ENCODE results near the gene FOXN3.
A peak's percentile ranks its signal among the peaks of the same experiment; 100 is the strongest.

FOXN3 gene

GRCh38 chr14:89270439-89271227 is 146.4 kb downstream of the FOXN3 start:
- H4K20me1 ChIP-seq (ENCODE audit: insufficient read depth, low read length) = peaks cover 13% of the 10 kb centered on the region; the same call in 1 of the 2 replicates
- no peak overlapping the region for H3K4me2 ChIP-seq (ENCODE audit: low read length)
- H3K79me2 ChIP-seq (ENCODE audit: low read length) = peaks cover 27% of the 10 kb centered on the region
- peaks cover 61% of the 10 kb centered on the region for H3K4me1 ChIP-seq (ENCODE audit: low read length)
- H3K27ac ChIP-seq (ENCODE audit: low read length) = no peak overlapping the region
- H3K9me3 ChIP-seq (ENCODE audit: insufficient read depth, low read length) = no peaks in the 10 kb centered on the region
- H3K36me3 ChIP-seq (replicated peaks; ENCODE audit: low read depth, low read length) = no peaks in the 10 kb centered on the region
- no peak for TF ChIP-seq EZH2phosphoT487 (IDR thresholded peaks at IDR 0.05; ENCODE audit: low read depth)
- TF ChIP-seq, protein P1, sequence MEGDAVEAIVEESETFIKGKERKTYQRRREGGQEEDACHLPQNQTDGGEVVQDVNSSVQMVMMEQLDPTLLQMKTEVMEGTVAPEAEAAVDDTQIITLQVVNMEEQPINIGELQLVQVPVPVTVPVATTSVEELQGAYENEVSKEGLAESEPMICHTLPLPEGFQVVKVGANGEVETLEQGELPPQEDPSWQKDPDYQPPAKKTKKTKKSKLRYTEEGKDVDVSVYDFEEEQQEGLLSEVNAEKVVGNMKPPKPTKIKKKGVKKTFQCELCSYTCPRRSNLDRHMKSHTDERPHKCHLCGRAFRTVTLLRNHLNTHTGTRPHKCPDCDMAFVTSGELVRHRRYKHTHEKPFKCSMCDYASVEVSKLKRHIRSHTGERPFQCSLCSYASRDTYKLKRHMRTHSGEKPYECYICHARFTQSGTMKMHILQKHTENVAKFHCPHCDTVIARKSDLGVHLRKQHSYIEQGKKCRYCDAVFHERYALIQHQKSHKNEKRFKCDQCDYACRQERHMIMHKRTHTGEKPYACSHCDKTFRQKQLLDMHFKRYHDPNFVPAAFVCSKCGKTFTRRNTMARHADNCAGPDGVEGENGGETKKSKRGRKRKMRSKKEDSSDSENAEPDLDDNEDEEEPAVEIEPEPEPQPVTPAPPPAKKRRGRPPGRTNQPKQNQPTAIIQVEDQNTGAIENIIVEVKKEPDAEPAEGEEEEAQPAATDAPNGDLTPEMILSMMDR (IDR thresholded peaks at IDR 0.05; ENCODE audit: low read depth, low read length) = no peak
- H3K4me3 ChIP-seq (ENCODE audit: low read length) = no peak overlapping the region
- H3K27me3 ChIP-seq (ENCODE audit: low read depth, low read length) = no peaks in the 10 kb centered on the region
- no peak overlapping the region for H2AFZ ChIP-seq (ENCODE audit: low read depth, low read length)
- H3K9ac ChIP-seq (ENCODE audit: low read length) = no peak overlapping the region

DNA sequence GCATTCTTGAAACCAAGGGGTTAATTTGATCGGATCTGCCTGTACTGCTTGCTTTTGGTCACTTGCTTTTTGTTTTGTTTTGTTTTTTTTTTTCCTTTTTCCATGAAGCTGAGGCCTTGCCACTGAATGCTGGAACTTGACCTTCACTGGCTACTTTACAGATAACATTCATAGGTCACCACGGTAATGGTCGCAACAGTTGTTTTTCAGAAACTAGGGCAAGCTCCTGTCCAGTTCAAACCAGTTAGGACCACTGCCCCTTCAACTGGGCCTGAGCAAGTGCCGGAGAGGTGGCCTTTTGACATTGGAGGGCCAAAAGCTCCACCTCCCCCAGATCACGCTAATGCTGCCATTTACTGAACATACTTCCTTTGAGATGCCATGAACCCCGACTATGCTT is 147.6 kb downstream of the FOXN3 start:
- H3K4me1 ChIP-seq (ENCODE audit: low read length) = peaks cover 62% of the 10 kb centered on the region
- H3K79me2 ChIP-seq (ENCODE audit: low read length) = peaks cover 15% of the 10 kb centered on the region
- H3K36me3 ChIP-seq (replicated peaks; ENCODE audit: low read depth, low read length) = no peaks in the 10 kb centered on the region
- no peak overlapping the region for H3K4me3 ChIP-seq (ENCODE audit: low read length)
- TF ChIP-seq, protein P1 (IDR thresholded peaks at IDR 0.05; ENCODE audit: low read depth, low read length) = no peak
- TF ChIP-seq EZH2phosphoT487 (IDR thresholded peaks at IDR 0.05; ENCODE audit: low read depth) = no peak
- peaks cover 23% of the 10 kb centered on the region; the same call in 1 of the 2 replicates for H4K20me1 ChIP-seq (ENCODE audit: insufficient read depth, low read length)
- H3K9me3 ChIP-seq (ENCODE audit: insufficient read depth, low read length) = no peaks in the 10 kb centered on the region
- no peak overlapping the region for H3K9ac ChIP-seq (ENCODE audit: low read length)
- H3K27ac ChIP-seq (ENCODE audit: low read length) = no peak overlapping the region
- no peak overlapping the region for H2AFZ ChIP-seq (ENCODE audit: low read depth, low read length)
- H3K27me3 ChIP-seq (ENCODE audit: low read depth, low read length) = no peaks in the 10 kb centered on the region
- H3K4me2 ChIP-seq (ENCODE audit: low read length) = no peak overlapping the region

- H3K4me1 ChIP-seq (ENCODE audit: low read length) = peaks cover 71% of the 10 kb centered on the region
- H3K36me3 ChIP-seq (replicated peaks; ENCODE audit: low read depth, low read length) = peaks cover under 1% of the 10 kb centered on the region
- no peaks in the 10 kb centered on the region for H3K27me3 ChIP-seq (ENCODE audit: low read depth, low read length)
- peaks cover 23% of the 10 kb centered on the region; the same call in 1 of the 2 replicates for H4K20me1 ChIP-seq (ENCODE audit: insufficient read depth, low read length)
- H3K9ac ChIP-seq (ENCODE audit: low read length) = no peak overlapping the region
- H3K79me2 ChIP-seq (ENCODE audit: low read length) = peaks cover 15% of the 10 kb centered on the region
- no peak for TF ChIP-seq EZH2phosphoT487 (IDR thresholded peaks at IDR 0.05; ENCODE audit: low read depth)
- TF ChIP-seq, protein P1 (IDR thresholded peaks at IDR 0.05; ENCODE audit: low read depth, low read length) = no peak
- H3K27ac ChIP-seq (ENCODE audit: low read length) = no peak overlapping the region
- H3K4me3 ChIP-seq (ENCODE audit: low read length) = no peak overlapping the region
- H3K9me3 ChIP-seq (ENCODE audit: insufficient read depth, low read length) = no peaks in the 10 kb centered on the region
- peak overlapping the region; percentile 10; the same call in 1 of the 2 replicates for H3K4me2 ChIP-seq (ENCODE audit: low read length)
- H2AFZ ChIP-seq (ENCODE audit: low read depth, low read length) = no peak overlapping the region
Observed at GRCh38 chr14:89268514-89268913, 148.5 kb downstream of the FOXN3 start.

DNA sequence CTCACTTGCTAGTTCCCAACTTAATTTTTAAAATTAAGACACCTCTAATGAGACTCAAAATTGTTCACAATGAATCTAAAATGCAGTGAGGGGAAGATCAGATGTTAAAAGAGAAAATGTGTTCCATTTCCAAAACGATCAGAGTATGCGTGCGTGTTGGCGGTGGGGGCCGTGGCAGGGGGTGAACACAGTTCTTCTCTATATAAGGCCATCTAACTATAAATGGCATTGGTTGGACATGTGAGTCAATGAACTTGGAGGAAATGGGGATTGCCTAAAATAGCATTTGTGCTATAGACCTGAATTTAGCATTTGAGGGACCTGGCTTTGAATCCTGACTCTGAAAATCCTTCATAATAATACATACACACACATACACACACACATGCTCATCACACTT is 149.4 kb downstream of the FOXN3 start:
- Histone ChIP-seq H3K36me3 (replicated peaks; ENCODE audit: low read depth, low read length) (peaks cover 4% of the 10 kb centered on the region), H4K20me1 (ENCODE audit: insufficient read depth, low read length) (peaks cover 23% of the 10 kb centered on the region; the same call in 1 of the 2 replicates), H2AFZ (ENCODE audit: low read depth, low read length) (no peak overlapping the region), H3K9ac (ENCODE audit: low read length) (no peak overlapping the region), H3K4me2 (ENCODE audit: low read length) (peak overlapping the region; percentile 10; the same call in 1 of the 2 replicates), H3K9me3 (ENCODE audit: insufficient read depth, low read length) (no peaks in the 10 kb centered on the region), H3K27me3 (ENCODE audit: low read depth, low read length) (no peaks in the 10 kb centered on the region), H3K4me3 (ENCODE audit: low read length) (no peak overlapping the region), H3K79me2 (ENCODE audit: low read length) (peaks cover 15% of the 10 kb centered on the region), H3K4me1 (ENCODE audit: low read length) (peaks cover 72% of the 10 kb centered on the region), H3K27ac (ENCODE audit: low read length) (peak overlapping the region; percentile 15; the same call in 1 of the 2 replicates)
- TF ChIP-seq, protein P1 (IDR thresholded peaks at IDR 0.05; ENCODE audit: low read depth, low read length) = no peak
- no peak for TF ChIP-seq EZH2phosphoT487 (IDR thresholded peaks at IDR 0.05; ENCODE audit: low read depth)

All from OCI-LY3 (cell line).